Activated T-helper 1 cell treated with anti-CD3 and anti-CD28 coated beads, Interleukin-12 subunit alpha, Interleukin-12 subunit beta, Interleukin-2, Interleukin-4 antibody, amounts not matched to agents 30 ng/mL and 10 ng/mL and 1 ng/mL, durations not matched to agents 14 hours and 24 hours and 36 hours (primary cell): Measurements from ENCODE around the gene DPH1. TPM values are rescaled to one million over a fixed set of nuclear protein-coding genes. Genes with fewer than 3 reads are reported as not detected.

Experiments used
- DNase-seq: peaks from one replicate; pipeline ENCODE4 v3.0.0; 2021; ENCODE audit warnings: low spot score
- H3K27ac Mint-ChIP-seq: one replicate; pipeline ENCODE4 v1.8.0; 2021; ENCODE audit warnings: mild to moderate bottlenecking, mixed read lengths
- H3K27me3 Mint-ChIP-seq: one replicate; pipeline ENCODE4 v1.8.0; 2022; ENCODE audit warnings: mild to moderate bottlenecking, moderate library complexity, mixed read lengths; ENCODE audit not compliant: insufficient read depth
- H3K36me3 Mint-ChIP-seq: one replicate; pipeline ENCODE4 v1.8.0; 2021; ENCODE audit warnings: low read depth, mixed read lengths
- H3K4me1 Mint-ChIP-seq: one replicate; pipeline ENCODE4 v1.8.0; 2021; ENCODE audit warnings: low read depth, mixed read lengths
- H3K4me3 Mint-ChIP-seq: one replicate; pipeline ENCODE4 v1.8.0; 2021; ENCODE audit warnings: mild to moderate bottlenecking, moderate library complexity, mixed read lengths
- H3K9me3 Mint-ChIP-seq: one replicate; pipeline ENCODE4 v1.8.0; 2021; ENCODE audit warnings: mixed read lengths
- intact Hi-C: fragments of 100-400 bp; cut with micrococcal nuclease; formaldehyde crosslinking; loops from one replicate; pipeline ENCODE4 v1.15.1; 2024
- total RNA-seq: library from RNA; stranded (reverse); gene quantifications from 2 replicates; pipeline ENCODE4 v1.2.3, GENCODE V29; 2022

Gene DPH1
- total RNA-seq, 1 donor from 2014 or later = 49.4 TPM

GRCh38 chr17:2025622-2026309, 4.2 kb upstream of the DPH1 start:
- Mint-ChIP-seq H3K4me3 (peak overlapping the region; percentile 72), H3K27me3 (peaks cover 57% of the 10 kb centered on the region), H3K4me1 (peaks cover 10% of the 10 kb centered on the region), H3K27ac (no peak overlapping the region), H3K36me3 (no peaks in the 10 kb centered on the region), H3K9me3 (no peaks in the 10 kb centered on the region)
- DNase-seq = no peak
- intact Hi-C loops = loop anchor here (1.0 kb wide), 1 partner anchor 117 kb away; no protein-coding TSS in a partner anchor

GRCh38 chr17:2027528-2028233, 2.3 kb upstream of the DPH1 start:
- H3K27me3 Mint-ChIP-seq = peaks cover 45% of the 10 kb centered on the region
- no peaks in the 10 kb centered on the region for H3K36me3 Mint-ChIP-seq
- no peaks in the 10 kb centered on the region for H3K9me3 Mint-ChIP-seq
- no peak overlapping the region for H3K27ac Mint-ChIP-seq
- peaks cover 13% of the 10 kb centered on the region for H3K4me1 Mint-ChIP-seq
- no peak for DNase-seq
- intact Hi-C loops = no loop called here
- H3K4me3 Mint-ChIP-seq = peak overlapping the region; percentile 38

GRCh38 chr17:2028234-2028614, 1.7 kb upstream of the DPH1 start:
- H3K27ac Mint-ChIP-seq = no peak overlapping the region
- no peaks in the 10 kb centered on the region for H3K9me3 Mint-ChIP-seq
- H3K4me3 Mint-ChIP-seq = peak overlapping the region; percentile 63
- intact Hi-C loops = no loop called here
- H3K4me1 Mint-ChIP-seq = peaks cover 13% of the 10 kb centered on the region
- DNase-seq = no peak
- H3K27me3 Mint-ChIP-seq = peaks cover 39% of the 10 kb centered on the region
- H3K36me3 Mint-ChIP-seq = no peaks in the 10 kb centered on the region

- Mint-ChIP-seq H3K27me3 (peaks cover 37% of the 10 kb centered on the region), H3K27ac (no peak overlapping the region), H3K9me3 (no peaks in the 10 kb centered on the region), H3K4me3 (peak overlapping the region; percentile 33), H3K36me3 (no peaks in the 10 kb centered on the region), H3K4me1 (peaks cover 13% of the 10 kb centered on the region)
- intact Hi-C loops = no loop called here
- no peak for DNase-seq
Measured at GRCh38 chr17:2028737-2029136, 1.2 kb upstream of the DPH1 start.

- peaks cover 11% of the 10 kb centered on the region for H3K4me1 Mint-ChIP-seq
- intact Hi-C loops = loop anchor here (1.0 kb wide), 5 partner anchors 11 to 313 kb away; partner anchors contain the start of gene SMYD4
- H3K4me3 Mint-ChIP-seq = peak overlapping the region; percentile 92
- H3K36me3 Mint-ChIP-seq = no peaks in the 10 kb centered on the region
- peaks cover 30% of the 10 kb centered on the region for H3K27me3 Mint-ChIP-seq
- H3K9me3 Mint-ChIP-seq = no peaks in the 10 kb centered on the region
- DNase-seq = no peak
- peak overlapping the region; percentile 75 for H3K27ac Mint-ChIP-seq
Measured at GRCh38 chr17:2030779-2031163, 818 bp downstream of the DPH1 start.

- Mint-ChIP-seq H3K4me1 (peaks cover 5% of the 10 kb centered on the region), H3K9me3 (no peaks in the 10 kb centered on the region), H3K27me3 (peaks cover 9% of the 10 kb centered on the region), H3K36me3 (peaks cover 7% of the 10 kb centered on the region), H3K4me3 (no peak overlapping the region), H3K27ac (no peak overlapping the region)
- DNase-seq = no peak
- intact Hi-C loops = no loop called here
Measured at GRCh38 chr17:2033153-2033552, 3.2 kb downstream of the DPH1 start.

- Mint-ChIP-seq H3K4me3 (no peak overlapping the region), H3K4me1 (peaks cover 5% of the 10 kb centered on the region), H3K9me3 (no peaks in the 10 kb centered on the region), H3K36me3 (peaks cover 7% of the 10 kb centered on the region), H3K27ac (no peak overlapping the region), H3K27me3 (no peaks in the 10 kb centered on the region)
- intact Hi-C loops = no loop called here
- no peak for DNase-seq
Measured at GRCh38 chr17:2034157-2034556, 4.2 kb downstream of the DPH1 start.

GRCh38 chr17:2034806-2035540, 5.0 kb downstream of the DPH1 start:
- Mint-ChIP-seq H3K4me3 (no peak overlapping the region), H3K27ac (no peak overlapping the region), H3K36me3 (peaks cover 9% of the 10 kb centered on the region), H3K9me3 (no peaks in the 10 kb centered on the region), H3K27me3 (no peaks in the 10 kb centered on the region), H3K4me1 (peaks cover 5% of the 10 kb centered on the region)
- intact Hi-C loops = no loop called here
- no peak for DNase-seq

GRCh38 chr17:2035541-2036488, 5.9 kb downstream of the DPH1 start:
- intact Hi-C loops = no loop called here
- Mint-ChIP-seq H3K27me3 (no peaks in the 10 kb centered on the region), H3K4me1 (peaks cover 7% of the 10 kb centered on the region), H3K9me3 (no peaks in the 10 kb centered on the region), H3K4me3 (no peak overlapping the region), H3K27ac (no peak overlapping the region), H3K36me3 (peaks cover 15% of the 10 kb centered on the region)
- no peak for DNase-seq

GRCh38 chr17:2037155-2037554, 7.2 kb downstream of the DPH1 start:
- Mint-ChIP-seq H3K27me3 (peaks cover 1% of the 10 kb centered on the region), H3K36me3 (peaks cover 18% of the 10 kb centered on the region), H3K9me3 (no peaks in the 10 kb centered on the region), H3K4me1 (peaks cover 8% of the 10 kb centered on the region), H3K27ac (no peak overlapping the region), H3K4me3 (no peak overlapping the region)
- intact Hi-C loops = no loop called here
- no peak for DNase-seq

- peaks cover 31% of the 10 kb centered on the region for H3K4me1 Mint-ChIP-seq
- H3K4me3 Mint-ChIP-seq = peak overlapping the region; percentile 49
- peaks cover 3% of the 10 kb centered on the region for H3K27me3 Mint-ChIP-seq
- intact Hi-C loops = loop anchor here (5.0 kb wide), 2 partner anchors 168 to 393 kb away; partner anchors contain the start of genes RILP and SCARF1
- no peak overlapping the region for H3K27ac Mint-ChIP-seq
- no peaks in the 10 kb centered on the region for H3K9me3 Mint-ChIP-seq
- no peak for DNase-seq
- peaks cover 43% of the 10 kb centered on the region for H3K36me3 Mint-ChIP-seq
Measured at GRCh38 chr17:2040219-2040827, 10.4 kb downstream of the DPH1 start.
